GM18511 (cell line): ENCODE results near the gene CFI.
"Not testable (repeated sequence)": the region's sequence is repeated elsewhere in the genome, so short reads cannot be mapped to it uniquely, and the experiment has no call there.

Source experiments
- ATAC-seq: cut with Tn5 transposase; IDR thresholded peaks from one replicate; pipeline ENCODE4 v1.9.1; 2021; ENCODE audit warnings: mild to moderate bottlenecking, moderate library complexity; ENCODE audit not compliant: unreplicated experiment

The CFI gene

DNA sequence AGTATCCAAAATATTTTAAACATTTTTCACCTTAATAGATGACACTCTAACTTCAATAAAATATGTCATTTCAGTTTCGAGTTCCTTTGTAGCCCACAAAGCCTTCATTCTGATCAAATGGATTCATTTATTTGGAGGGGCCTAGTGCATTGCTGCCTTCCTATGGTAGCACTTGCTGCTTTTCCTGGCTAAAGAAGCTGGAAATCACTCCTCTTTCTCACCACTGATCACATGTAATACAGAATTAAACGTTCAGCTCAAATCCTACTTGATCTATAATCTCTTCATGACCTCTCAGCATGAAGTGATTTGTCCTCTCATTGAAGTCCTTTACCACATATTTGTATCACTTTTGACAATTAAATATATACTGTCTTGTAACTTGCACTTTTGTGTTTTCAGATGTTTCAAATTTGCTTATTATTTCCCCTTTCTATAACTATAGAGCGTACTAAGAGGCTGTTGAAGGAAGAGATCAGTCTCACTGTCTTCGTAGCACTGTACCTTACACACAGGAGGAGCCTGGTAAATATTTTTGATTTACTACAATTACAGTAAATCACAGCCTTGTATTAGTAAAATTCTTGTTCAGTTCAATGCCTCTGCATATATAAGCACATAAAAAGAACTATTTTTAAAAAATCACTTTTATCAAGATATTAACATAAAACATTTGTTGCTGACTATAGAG is 555 bp downstream of the CFI start:
- no peak for ATAC-seq

DNA sequence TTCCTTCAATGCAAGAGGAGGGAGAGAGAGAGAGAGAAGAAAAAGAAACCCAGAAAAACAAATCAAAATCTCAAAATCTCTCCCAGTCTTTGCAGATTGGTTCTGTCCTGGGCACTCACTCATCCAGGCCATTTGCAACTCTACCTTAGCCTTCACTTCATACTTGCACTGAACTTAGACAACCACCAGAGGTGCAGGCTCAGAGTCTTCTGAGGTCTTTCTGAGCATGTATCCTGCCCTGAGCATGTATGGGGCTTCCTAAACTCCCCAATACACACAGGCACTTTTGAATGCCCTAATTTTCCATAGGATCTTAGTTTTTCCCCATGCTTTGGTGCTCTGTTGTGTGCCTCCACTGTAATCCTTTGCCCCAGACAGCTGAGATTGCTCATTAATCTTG is 2.9 kb downstream of the CFI start:
- no peak for ATAC-seq

DNA sequence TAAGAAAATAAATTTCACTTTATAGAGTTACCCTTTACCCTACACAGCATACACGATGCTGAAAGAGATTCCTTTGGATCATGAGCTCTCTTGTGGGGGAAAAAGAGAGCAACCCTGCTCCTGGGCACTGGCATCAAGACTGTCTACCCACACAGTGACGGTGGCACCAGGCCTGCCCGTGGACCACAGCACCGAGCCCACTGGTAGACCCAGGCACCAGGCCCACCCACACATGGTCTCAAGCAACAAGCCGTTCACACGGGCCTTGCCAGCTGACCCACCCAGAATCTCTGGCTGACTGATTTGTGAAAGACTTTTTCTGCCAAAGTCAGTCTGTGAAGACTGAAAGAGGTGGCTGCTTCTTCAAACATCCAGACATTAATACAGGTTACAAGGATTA is 6.7 kb downstream of the CFI start:
- ATAC-seq, result no peak

DNA sequence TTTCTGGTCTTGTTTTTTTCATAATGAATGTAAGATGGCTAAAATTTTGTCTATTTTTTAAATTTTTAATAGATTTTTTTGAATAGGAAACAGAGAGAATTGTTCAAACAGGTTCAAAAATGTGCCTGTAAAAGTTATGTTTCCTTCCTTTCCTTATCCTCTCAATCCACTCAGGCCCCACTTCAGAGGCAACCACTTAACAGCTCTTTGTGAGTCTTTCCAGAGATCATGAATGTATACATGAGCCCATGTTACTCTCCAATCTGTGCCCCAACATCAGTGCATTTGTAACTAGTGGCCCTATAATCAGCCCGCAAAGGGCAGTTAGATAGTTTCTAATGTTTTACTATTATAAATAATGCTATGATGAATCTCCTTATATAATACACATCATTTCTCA is 14.0 kb downstream of the CFI start:
- ATAC-seq, result no peak

DNA sequence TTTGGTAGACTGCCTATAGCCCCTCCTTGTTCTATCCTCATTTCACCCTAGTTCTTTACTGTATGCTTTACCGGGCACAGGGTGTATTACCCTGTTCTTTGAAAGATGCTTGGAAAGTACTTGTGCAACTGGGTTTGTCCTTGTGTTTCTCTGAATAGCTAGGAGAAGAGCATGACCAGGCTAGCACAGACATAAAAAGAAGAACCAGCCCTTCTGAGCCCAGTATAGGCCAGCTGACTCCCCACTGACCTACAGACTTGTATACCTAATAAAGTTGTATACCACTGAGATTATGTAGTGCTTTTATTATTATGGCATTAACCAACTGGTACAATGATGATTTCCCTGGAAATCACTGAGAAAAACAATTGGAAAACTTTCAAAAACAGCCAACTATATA is 15.0 kb downstream of the CFI start:
- no peak for ATAC-seq

DNA sequence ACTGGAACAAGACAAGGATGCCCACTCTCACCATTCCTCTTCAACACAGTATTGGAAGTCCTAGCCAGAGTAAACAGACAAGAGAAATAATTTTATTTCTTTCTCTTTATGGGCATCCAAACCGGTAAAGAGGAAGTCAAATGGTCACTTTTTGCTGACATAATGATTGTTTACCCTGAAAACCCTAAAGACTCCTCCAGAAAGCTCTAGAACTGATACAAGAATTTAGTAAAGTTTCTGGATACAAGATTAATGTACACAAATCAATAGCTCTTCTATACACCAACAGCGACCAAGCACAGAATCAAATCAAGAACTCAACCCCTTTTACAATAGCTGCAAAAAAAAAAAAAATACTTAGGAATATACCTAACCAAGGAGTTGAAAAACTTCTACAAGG is 19.7 kb downstream of the CFI start:
- not testable (repeated sequence) for ATAC-seq

DNA sequence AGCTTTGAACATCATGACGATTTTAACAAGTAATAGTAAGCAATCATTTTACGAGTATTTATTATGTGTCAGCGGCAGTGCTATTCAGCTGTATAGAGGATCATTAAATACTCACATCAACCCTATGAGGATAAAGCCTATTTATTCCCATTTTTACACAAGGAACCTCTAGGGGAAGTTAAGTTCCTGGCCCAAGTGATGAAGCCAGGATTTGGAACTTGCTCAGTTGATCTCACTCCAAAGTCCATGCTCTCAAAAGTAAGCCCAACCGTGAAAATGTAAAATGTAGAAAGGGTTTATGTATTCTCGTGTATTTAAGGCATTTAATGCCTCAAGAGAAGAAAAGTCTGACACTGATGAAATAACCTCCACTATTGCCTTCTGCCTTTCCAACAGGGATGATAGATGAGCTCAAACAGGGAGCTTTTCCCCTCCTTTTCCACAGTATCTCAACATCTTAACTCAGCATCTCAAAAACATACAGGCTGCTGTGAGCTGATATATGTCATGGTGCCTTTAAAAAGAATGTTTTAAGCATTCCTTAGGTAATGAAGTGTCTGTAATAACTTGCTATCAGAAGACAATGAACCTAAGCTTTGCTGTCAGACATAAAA is 36.9 kb downstream of the CFI start:
- no peak for ATAC-seq

DNA sequence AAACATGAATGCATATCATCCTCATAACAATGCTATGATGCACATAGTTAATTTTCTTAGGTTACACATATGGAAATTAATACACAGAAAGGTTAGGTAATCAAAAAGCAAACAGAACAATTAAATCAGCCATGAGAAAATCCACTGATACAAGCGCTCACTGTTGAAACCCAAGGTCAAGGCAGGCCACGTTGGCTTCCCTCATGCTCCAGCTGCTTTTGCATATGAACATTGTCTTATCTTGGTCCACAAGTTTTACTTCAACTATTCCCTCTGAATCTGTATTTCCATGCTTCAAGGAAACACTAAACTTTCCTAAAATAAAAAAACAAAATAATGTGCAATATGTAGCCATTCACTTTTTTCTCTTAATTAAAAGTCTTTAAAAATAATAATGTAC is 37.4 kb downstream of the CFI start:
- ATAC-seq, result no peak

DNA sequence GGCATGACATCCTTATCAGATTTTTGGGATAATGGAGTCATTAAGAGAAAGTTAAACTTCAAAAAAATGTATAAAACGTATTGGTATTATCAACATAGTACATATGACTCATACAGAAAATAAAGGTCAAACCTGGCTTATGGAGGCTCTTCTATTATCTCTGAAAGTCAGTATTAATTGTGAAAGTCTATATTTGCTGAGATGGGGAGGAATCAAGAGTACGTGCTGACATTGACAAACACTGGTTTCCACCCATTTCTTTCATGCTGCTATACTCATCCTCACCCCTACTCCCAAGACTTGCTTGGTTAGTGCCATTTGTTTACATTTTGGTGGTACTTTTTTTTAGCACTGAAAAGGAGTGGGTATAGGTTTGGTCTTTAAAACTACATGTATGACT is 41.1 kb downstream of the CFI start:
- no peak for ATAC-seq

DNA sequence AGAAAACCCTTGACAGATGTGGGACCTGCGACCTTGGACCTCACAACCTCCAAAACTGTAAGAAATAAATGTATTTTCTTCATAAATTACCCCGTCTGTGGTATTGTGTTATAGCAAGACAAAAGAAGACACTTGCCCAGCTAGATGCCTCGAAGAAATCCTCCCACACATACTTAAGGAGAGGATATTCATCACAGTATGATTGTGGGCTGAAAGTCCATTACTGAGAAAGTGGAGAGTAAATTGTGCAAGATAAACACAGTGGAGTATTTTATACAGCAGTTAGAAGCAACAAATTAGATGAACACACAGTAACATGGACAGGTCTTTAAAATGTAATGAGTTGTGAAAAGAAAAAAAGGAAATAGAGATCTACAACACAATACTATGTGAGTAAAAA is 46.1 kb downstream of the CFI start:
- no peak for ATAC-seq

DNA sequence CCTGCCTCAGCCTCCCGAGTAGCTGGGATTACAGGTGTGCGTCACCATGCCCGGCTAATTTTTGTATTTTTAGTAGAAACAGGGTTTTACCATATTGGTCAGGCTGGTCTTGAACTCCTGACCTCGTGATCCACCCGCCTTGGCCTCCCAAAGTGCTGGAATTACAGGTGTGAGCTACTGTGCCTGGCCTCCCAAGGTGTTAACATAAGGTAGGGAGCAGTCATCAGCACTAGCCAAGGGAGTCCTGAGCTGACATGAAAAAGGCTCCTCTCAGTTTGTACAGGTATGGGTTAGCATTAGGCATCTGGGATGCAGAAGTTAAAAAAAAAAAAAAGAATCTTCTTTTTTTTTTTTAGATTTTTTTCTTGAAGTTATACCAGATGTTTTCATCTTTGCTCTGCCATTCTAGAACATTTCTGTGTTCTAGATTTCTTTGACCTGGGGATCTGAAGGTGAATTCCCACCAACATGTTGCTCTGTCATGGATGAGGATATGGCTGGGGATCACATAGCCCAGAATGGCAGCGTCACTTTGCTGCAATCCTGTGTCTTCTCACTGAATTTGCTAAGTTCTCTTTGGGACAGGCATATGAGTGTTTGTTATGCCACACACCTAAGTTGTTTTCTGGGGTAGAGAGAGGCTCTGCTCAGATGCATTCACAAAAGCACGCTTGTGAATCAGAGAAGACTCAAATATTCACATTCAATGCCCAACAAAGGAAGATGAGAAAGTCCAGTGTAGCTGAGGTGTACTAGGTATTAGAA is 47.5 kb downstream of the CFI start:
- ATAC-seq, result no peak

DNA sequence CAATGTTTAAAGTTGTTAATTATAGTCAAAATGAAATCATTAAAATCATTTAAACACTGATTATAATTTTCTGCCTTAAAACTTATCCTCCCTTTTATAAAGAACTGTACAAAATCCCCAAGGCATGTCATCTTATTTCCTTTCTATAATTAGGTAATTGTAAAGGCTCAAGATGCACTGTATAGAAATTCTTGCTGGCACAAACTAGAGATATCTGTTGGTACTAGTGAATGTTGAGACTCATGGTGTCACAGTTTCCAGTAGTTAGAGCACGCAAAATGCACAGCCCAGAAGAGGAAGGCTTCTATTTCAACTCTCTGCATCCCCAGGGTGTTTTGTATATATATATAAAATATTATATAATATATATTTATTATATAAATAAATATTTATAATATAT is 49.3 kb downstream of the CFI start:
- ATAC-seq, result no peak

DNA sequence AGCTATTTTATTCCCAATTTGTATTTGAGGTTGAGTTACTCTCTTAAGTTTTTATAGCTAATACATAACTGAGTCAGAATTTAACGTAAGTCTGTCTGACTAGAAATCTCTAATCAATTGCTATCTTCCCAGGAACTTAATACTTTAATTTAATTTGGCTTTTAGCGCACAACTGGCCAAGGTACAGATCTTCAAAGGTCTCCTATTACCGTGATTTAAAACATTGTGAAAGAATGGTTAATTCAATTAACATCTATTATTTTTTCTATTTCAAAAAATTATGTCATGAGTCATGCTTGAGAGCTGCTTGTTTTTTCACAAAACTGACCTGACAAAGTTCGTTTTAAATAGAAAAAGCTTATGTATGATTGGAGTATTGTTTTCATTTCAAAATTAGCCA is 49.9 kb downstream of the CFI start:
- ATAC-seq, result no peak

DNA sequence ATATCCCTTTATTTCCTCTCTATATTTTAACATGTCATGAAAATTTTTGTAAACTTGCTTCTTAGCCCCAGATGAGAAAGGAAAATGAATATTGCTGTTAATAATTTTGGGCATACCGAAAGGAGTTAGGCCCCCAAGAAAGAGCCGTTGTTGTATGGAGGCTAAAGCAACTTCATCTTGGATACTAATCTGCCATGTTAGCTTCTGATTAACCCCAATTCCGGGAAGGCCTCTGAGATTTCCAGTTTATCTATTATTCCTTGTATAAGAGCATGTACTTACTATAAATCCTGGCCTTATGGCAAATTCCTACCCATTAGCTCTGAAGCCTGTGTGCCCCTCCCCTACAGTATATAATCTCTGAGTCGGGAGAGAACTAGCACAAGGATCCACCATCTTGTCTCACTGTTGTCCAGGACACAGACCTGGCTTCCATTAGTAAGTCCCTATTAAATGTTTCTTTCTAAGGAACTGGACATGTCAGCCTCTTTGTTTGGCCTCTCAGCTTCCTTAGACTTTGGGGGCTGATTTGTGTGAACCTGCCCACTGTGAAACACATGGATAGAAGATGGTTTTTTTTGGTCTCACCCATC is 51.1 kb downstream of the CFI start:
- no peak for ATAC-seq

DNA sequence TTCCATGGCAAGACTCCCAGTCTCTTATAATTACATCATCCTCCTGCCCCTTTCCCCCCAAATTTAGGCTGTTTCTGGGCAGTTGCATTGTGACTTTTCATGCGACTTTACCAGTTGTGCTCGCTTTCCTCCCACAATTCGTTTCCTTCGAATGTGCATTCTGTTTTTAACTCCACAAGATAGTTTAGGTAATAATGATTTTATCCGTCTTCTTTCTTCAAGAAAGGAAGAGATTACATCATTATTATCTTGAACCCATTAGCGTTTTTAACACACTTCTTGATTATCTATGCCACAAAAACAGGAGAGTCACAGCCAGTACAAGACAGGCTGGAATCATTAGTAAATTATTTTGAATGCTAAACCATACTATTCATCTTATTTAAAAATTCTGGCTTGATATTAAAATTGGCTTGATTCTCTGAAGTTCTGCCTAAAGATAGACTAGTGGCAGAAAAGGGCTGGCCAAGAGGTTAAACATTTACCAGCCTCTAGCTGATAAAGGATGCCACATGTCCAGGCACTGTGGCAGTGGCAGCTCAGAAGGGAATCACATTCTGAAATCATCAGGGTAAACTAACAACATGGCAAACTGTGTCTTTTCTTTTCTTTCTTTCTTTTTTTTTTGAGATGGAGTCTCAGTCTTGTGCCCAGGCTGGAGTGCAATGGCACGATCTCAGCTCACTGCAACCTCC is 52.3 kb downstream of the CFI start:
- ATAC-seq, result no peak

DNA sequence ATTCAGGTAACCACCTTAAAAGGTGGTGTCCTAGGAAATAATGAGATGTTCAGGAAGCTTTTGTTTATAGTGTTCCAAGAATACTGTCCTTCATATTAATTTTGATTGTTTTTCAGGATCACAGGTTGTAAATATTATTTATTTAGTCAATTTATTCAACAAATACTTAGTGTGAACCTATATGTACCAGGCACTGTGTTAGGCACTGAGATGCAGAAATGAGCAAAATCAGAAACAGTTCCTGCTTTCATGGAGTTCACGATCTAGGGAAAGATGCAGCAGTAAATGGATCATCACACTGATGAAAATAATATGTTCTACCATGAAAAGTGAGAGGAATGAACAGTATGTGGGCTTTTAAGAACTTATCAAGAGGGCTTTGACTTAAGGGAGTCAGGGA is 53.7 kb downstream of the CFI start:
- no peak for ATAC-seq

DNA sequence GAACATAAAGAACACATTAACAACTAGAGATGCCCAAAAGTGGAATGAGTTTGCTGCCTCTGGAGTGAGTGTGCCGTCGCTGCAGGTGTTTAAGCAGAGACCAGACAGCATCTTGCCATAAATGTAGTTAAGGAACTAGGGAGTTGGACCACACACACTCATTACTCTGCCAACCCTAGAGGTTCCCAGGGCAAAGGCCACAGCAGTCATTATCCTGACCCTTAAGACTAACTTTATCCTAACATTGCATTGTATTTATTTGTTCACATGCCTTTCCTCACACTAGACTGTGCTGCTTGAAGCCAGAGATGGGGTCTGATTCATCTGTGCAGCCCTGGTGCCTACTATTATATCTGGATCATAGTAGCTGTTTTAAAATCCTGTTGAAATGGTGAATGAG is 55.1 kb downstream of the CFI start:
- no peak for ATAC-seq

DNA sequence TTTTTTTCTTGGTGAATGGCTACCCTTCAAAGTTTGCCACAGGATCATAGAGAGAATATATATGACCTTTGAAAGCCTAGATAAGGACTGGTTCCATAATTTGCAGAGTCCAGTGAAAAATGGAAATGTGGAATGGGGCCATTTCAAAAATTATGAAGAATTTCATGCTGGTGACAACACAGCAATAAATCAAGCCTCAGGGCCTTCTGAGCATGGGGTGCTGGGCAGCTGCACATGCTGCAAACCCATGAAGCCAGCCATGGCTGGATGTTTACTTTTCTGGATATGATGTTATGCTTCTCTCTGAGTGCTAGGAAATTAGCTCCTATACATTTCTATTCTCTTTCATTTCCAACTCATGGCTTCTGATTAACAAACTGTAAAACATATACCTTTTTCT is 56.0 kb downstream of the CFI start:
- no peak for ATAC-seq

DNA sequence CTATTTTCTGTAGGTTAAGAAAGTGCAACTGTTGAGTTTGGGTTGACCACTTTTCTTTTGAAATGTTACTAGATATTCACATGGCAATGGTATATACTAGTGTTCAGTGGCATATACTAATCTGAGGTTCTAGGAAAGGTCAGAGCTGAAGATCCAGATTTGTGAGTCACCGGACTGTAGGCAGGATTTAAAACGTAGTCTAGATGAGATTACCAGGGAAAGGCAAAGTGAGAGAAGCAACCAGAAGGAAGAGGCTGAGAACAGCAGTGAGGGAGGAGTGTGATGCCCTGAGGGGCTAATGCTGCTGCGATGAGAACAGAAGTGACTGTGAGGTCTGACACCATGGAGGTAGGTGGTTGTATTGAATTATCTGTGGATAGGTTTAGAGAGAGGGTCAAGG is 62.3 kb downstream of the CFI start:
- ATAC-seq, result no peak

DNA sequence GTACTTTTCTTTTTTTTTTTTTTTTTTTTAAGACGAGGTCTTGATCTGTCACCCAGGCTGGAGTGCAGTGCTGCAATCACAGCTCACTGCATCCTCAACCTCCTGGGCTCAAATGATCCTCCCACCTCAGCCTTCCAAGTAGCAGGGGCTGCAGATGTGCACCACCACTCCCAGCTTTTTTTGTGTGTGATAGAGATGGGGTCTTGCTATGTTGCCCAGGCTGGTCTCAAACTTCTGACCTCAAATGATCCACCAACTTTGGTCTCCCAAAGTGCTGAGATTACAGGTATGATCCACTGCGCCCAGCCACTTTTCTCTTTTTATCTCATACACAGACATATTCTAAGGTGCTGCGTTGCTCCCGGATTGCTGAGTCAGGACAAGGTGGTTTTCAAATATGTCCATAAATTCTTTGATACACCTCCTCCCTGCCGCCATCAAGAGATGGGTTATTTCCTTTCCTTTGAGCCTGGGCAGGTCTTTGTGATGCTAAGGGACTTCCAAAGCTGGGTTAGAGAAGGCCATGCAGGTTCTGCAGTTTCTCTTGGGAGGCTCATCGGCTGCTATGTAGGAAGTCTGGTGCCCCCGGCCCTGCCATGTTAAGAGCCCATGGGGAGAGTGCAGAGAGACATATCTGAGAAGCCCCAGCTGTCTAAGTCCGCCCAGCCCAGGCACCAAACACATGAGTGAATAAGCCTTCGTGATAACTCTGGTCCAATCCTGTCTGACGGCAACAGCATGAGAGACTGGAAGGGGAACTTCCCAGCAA is 63.5 kb downstream of the CFI start:
- no peak for ATAC-seq
